Glomerular visceral epithelial cell (primary cell): Measurements from ENCODE around the gene FGGY.
"Not testable (repeated sequence)": the region's sequence is repeated elsewhere in the genome, so short reads cannot be mapped to it uniquely, and the experiment has no call there.

Experiments used
- DNase-seq: peaks from one replicate; pipeline ENCODE4 v3.0.0-alpha.2; 2016; ENCODE audit errors: extremely low spot score

FGGY gene

DNA sequence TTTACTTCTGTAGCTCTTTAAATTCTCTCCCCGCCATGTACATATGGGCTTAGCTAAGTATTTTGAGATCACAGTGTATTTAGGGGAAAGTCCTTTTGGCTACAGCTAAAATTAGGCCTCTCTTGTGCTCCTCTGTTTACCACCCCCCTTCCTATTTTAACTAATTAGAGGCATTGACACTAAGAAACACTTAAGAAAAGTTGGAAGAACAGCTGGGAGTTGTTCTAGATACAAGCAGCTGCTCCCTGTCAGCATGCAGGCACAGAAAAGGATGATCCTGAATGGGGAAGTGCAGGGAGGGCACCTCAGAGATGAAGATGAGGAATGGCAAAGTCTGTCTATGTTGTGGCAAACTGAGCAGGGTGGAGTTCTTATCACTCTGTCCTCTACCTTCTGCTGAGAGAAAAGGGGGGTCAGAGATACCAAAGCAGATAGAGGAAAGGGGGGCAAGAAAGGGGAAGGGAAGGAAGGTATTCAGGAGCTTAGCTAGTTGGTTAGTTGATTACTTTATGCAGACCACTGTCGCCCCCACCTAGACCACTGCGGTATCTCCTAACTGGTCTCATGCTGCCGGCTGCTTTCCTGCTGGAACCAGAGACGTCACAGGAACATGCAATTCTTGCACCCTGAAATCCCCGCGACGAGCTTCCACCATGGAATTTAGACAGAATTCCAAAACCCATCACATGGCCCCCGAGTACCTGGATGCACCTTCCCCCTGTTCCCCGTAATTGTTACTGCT lies 435.5 kb downstream of the FGGY start:
- no peak for DNase-seq

DNA sequence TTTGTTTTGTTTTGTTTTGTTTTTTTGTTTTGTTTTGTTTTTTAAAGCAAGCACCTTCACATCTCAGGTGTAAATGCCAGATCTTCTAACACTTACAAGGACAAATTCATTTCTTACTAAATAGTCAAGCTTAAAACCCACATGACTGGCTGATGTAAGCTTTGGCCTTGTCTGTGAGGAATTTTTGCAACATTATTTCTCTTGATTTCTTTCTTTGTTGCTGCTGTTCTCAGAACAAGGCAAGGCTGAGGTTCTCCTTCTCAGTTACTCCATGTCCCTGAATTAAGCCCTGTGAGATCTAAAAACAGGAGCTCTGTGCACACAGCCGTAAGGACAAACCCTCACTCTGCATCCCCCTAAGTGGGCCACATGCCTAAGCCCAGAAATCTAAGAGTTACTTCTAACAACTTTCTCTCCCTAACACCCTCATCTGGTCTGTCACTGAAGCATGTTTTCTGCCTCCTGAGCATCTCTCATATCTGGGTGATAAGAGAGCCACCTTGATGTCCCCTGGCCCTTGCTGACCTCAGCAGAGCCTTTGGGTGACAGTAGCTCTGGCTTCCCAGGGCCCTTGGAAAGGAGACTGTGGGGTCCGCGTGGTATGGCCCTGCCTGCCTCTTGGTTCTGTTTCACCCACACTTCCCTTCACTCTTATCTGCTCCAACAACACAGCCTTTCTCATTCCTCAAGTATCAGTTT lies 436.7 kb downstream of the FGGY start:
- DNase-seq = no peak

DNA sequence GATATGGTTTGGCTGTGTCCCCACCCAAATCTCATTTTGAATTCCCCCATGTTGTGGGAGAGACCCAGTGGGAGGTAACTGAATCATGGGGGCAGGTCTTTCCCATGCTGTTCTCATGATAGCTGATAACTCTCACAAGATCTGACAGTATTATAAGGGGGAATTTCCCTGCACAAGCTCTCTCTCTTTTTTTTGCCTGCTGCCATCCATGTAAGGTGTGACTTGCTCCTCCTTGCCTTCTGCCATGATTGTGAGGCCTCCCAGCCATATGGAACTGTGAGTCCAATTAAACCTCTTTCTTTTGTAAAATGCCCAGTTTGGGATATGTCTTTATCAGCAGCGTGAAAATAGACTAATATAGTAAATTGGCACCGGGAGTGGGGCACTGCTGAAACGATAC lies 439.0 kb downstream of the FGGY start:
- DNase-seq = not testable (repeated sequence)

DNA sequence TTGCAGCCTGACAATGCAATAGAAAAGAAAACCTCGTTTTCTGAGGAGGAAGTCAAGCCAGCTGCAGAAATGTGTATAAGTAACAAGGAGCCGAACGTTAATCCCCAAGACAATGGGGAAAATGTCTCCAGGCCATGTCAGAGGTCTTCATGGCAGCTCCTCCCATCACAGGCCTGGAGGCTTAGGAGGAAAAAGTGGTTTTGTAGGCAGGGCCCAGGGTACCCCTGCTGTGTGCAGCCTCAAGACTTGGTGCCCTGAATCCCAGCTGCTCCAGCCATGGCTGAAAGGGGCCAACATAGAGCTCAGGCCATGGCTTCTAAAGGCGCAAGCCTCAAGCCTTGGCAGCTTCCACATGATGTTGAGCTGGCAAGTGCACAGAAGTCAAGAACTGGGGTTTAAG lies 439.9 kb downstream of the FGGY start:
- no peak for DNase-seq

DNA sequence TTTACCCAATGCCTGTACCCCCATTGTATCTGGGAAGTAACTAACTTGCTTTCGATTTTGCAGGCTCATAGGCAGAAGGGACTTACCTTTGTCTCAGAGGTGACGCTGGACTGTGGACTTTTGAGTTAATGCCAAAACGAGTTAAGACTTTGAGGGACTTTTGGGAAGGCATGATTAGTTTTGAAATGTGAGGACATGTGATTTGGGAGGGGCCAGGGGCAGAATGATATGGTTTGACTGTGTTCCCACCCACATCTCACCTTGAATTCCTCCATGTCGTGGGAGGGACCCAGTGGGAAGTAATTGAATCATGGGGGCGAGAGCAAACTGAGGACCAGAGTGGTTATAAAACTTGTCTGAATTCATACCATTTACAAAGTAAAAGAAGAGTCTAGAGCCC lies 440.7 kb downstream of the FGGY start:
- no peak for DNase-seq

DNA sequence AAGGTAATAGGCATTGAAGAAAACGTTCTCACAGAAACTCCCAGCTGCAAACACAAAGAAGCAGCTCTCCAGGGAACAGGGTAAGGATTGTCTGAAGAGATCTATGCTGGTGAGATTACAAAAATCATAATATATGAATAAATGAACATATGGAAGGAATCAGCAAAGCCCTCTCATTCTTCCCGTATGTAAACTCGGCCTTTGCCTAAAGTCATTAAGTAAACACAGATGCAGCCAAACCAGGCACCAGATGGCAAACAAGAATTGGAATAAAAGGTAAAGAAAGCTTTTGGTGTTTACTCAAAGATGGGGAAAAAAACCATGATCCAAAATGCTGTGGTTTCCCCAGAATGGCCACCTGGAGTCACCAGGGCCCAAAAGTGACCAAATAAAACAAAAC lies 441.3 kb downstream of the FGGY start:
- no peak for DNase-seq

DNA sequence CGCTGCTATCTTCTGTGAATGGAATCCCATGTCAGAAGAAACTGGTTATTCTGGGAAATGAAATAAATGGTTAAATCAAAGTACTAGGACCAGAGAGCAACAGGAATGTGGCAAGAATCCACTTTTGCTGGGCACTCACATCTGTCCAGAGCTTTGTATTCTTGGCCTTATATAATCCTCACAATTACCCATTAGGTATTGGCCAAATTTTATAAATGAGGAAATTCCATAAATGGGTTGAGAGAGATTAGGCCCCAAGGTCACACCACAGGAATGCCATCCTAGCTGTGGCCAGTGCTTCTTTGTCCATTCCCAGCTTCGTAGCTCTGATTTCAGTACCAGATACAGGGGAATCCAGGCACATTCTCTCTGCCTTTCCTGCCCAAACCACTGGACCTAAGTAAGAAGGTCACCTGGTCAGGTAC lies 441.7 kb downstream of the FGGY start:
- DNase-seq = peak; percentile 42

DNA sequence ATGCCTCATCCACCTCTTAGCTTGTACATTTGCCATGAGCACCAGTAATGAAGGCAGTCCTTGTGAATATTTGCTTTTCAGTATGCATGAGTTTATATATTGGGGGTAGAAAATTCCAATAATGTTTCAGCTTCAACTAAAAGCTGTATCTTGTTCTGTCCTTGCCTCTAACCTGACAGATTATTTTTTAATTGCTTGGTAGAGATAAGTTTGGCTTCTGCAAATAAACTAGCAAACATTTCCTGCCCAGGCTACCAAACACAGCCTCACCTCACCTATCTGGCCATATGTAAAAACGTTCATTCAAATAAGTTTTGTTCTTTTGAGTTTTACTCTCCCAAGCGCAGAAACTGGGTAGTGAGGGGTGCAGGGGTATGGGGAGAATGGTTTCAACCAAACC lies 442.2 kb downstream of the FGGY start:
- no peak for DNase-seq

DNA sequence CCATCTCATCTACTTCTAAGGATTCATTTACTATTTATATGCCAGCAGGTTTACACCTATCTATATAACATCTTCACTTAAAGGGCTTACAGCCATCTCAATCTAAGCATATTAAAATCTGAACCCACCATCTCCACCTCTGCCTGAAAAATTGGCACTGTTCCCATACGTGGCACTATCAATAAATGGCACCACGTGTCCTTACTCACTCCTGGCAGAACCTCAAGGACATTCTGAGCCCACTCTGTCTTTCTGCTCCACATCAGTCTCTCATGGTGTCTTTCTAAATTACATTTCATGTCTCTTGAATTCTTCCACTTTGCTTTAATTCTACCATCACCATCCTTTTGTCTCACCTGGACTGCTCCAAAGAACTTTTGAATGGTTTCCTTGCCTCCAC lies 445.6 kb downstream of the FGGY start:
- no peak for DNase-seq

DNA sequence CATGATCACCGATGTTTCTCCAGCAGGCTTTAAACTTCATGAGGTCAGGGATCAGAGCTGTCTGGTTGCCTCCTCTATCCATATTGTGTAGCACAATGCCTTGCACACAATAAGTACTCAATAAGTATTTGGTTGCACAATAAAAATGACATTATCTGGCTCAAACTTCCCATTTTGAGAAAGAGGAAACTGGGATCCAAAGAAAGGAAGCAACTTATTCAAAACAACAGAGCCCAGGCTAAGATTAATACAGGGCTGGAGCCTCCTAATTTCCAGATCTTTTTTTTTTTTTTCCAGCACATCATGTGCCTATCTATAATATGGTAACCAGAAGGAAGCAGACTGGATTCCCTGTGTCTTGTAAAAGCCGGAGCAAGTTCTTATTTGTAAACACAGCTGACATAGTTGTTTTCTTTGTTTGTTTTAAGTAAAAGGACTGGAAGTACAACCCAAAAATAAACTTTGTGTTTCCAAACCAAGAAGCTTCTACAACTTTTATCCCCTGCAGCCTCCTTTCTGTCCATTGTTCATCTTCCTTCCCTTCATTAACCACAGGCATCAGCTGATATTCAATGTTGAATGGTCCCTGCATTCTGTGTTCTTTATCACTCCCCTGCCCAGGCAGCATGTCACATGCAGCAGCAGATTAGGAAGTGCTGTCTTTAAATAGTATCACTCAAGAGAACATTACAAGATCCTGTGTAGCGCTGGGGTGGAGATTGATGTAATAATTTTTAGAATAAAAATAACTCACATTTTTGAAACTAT lies 446.6 kb downstream of the FGGY start:
- no peak for DNase-seq

DNA sequence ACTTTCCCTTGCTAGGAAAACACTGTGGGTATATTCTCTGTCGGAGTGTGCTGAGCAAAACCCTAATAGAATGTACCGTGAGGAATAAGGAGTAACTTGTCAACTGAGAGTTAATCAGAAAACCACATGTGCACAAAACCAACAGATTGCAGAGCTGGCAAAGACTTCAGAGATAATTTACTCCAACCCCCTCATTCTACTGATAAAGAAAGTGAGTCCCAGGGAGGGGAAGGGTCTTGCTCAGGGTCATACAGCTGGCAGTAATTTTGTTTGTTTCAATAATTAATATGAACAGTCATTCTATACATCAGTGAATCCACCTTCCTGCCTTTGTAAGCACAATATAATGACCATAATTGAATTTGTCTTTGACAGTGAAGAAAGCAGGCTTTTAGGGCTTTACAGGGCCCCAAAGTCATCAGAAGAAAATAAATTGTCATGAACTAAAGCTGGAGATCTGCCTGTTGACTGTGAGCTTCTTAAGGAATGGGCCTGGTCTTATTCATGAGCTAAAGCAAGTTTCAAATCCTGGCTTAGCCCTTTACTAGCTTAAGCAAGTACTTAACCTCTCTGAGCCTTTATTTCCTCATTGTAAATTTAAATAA lies 450.6 kb downstream of the FGGY start:
- no peak for DNase-seq

DNA sequence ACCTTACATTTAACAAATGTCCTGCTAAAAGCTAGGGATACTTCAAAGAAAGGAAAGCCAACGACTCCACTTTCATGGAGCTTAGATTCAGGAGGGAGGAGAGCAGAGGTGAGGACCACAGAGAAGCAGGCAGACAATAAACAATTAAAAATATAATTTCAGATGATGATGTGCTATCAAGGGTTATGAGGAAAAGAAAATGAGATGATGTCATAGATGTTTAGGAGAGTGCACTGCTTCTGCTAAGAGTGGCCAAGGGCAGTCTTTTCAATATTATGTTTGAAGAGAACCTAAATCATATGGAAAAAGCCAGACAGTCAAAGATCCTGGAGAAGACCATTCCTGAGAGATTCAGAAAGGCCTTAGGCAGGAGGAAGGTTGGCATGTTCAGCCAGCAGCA lies 451.2 kb downstream of the FGGY start:
- DNase-seq = no peak

DNA sequence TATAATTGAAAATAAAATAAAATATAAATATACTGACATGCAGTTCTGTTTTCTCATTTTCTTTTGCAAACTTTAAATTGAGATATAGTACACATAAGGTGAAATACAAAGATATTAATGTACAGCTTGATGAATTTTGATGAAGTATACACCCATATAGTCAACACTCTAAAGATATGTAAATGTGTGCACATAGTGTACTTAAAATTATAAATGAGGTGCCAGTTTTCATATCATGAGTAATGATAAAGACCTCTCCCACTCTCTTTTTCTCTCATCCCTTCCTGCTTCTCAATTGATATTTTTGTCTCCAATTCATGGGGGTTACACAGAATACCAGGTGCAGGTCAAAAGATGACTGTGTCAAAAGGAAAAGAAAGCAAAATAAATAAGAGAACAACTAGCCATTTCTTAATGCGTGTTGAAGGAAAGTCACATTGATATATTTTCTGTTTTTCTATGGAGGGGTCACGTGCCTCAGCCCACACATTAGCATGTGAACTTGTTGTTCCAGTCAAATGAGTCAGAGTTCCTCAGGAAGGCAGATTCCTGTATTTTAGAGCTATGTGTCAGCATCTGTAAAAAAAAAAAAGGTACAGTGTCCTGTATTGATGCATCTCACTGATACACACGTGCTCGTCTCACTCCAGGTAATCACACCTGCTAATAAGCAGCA lies 453.6 kb downstream of the FGGY start:
- DNase-seq = peak; percentile 61

DNA sequence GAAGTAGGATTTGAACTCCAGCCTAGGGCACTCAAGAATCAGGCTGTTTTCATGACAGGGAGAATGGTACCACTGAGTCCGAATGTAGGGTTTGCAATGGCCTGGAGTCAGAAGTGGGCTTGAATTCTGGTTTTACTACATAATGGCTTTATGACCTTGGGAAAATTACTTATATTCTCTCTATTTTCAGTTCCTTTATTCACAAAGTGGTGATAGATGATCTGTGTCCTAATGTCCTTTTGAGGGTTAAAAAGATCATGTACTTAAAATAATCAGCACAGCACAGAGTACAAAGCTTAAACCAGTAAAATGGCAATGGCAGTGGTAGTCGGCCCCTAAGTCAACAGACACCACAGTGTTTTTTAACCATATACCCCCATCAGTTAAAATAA lies 454.1 kb downstream of the FGGY start:
- no peak for DNase-seq

DNA sequence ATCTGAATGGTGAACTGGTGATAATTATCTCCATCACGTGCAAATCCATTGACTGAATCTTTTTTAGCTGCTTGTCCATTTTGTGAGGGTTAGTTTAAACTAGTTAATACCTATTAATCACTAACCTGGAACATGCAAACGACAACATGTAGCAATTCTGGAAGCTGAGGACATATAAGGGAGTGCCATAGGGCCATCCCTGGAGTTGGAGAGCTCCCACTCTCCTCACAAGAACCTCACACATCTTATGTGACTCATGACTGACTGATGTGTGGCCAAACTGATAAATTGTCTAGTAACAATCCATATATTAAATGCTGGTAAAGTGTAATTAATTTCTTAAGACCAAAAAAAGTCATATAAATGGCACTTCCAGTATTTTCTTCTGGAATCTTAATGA lies 454.9 kb downstream of the FGGY start:
- no peak for DNase-seq

DNA sequence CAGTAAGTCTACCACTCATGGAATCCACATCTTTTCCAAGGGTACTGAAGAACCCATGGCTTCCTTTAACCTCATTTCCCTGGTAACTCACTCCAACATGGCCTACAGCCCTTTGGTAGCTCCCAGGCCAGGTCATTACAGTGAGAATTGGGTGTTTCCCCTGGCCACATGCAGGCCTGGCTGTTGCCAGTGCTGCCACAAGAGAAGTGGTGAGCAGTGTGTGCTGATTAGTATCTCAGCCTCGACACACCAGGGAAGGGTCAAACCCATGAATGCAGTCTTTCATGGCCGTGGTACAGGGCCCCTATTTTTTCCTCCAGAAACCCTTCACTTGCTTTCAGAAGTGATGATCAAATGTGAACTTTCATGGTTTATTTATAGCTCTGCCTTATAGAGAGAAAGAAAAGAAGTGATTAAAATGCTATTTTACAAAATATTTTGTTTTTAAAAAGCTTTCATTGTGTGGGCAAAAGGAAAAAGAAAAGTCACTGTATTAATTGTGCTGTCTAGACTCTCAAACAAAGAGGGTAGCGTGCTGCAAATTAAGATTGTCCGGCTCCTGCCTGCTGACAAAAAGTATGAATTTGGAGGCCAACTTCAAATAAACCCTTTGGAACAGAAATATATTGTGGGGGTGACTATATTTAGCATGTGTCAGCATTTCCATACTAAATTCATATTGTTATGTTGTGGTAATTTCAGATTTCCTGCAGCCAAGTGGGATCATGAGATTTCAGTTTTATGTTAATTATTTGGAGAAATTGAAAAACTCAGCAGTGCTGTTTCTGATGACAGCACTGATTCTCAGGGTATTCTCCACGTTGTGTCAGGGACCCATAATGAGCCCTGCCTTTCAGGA lies 455.9 kb downstream of the FGGY start:
- no peak for DNase-seq

DNA sequence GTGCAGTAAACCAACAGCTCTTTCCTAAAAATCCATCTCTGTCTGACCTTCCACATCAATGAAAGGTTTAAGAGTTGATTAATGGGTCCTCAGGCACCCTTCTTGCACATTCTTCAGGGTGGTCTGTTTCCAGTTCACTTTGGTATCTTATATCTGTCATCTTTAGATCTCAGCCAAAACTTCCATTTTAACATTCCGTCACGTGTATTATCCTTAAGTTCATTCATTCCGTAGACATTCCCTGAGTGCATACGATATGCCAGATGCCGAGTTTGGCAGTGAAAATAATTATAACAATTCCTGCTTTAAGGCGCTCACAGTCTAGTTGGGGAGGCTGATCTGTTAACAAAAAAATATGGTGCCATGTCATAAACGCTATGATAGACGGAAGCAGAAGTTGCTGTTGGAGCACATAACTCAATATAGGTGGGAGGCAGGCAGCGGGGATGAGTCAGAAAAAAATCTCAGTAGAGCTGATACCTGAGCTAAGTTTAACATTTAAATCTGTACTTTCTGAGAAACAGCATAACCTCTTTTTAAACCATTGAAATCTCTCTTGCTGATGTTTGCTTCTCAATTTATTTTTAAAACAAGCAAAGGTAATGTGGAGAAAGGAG lies 458.3 kb downstream of the FGGY start:
- no peak for DNase-seq

DNA sequence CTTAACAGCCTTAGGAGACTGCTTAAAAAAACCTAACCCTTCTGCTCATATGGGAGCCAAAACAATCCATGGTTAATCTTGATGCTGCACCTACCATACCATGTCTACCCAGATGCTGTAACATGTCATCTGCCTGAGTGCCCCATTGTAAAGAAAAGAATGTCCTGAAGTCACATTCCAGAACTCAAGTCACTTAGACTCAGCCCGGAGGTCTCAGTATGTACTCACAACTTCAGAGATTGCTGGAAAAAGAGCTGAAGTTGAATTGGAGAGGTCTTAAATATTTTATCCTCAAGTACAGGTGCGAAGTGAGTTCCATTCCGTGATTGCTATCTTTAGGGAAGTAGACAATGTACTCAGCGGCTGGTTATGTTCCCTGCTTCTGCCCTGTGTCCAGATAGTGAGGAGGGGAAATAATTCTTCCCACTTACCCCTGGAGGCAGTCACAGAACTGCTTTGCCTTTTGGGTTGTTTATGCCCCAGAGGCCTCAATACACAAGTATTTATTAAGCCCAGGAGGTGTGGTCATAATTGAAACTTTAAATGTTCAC lies 460.4 kb downstream of the FGGY start:
- no peak for DNase-seq

DNA sequence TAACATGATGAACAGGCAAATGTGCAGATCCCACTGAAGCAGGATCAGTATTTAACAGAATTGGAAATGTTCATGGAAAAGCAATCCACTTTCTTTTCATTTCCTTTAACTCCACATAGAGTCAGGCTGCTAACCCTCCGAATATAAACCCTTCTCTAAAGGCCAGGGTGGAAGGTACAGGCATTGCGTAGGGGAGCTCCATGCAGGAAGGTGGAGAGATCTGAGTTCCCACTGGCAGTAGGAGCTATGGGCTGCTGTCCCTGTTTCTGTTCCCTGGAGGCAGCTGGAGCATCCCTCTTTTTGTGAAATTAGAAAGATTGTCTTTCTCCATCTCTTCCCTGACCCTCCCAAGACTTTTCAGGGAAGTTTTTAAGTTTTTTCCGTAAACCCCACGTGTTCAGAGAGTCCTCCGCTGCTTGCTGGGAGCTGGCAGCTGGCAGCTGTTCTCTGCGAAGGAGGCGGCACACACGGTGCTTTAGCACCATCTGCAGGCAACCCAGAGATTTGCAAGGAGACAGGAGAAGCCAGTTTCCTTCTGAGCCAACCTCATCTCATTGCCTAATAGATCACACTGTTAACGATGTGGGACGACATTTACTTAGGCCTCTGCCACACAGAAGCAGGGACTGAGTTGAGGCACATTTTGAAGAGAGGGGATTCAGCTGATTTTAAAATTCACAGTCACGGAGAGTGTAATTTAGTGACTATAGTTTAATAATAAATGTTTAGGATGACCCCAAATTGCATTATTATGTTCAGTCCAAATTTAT lies 462.4 kb downstream of the FGGY start:
- DNase-seq = peak; percentile 82
